K562 (cell line): ENCODE results near the gene KCNJ12. TPM values are rescaled to one million over a fixed set of nuclear protein-coding genes. Genes with fewer than 3 reads are reported as not detected.

Experiments used
- ATAC-seq: fragments of 200-7000 bp; cut with Tn5 transposase; 3 replicates; pipeline ENCODE4 v1.9.1; 2020; ENCODE audit warnings: moderate library complexity
- BruUV-seq: library from RNA; stranded (reverse); fragments of 400-500 nt; replicated peaks from 2 replicates; lab custom pipeline; 2021; lab: Mats Ljungman, UMichigan
- CTCF ChIA-PET: fragments of 300-600 bp; formaldehyde crosslinking; extraction: SDS; loops from one replicate; lab custom pipeline; 2021; ENCODE audit warnings: low intra/inter-chr PET ratio; lab: Yijun Ruan, JAX
- POLR2A ChIA-PET: fragments of 300-600, 350-650 bp; sonication (Branson Sonifier 250); formaldehyde crosslinking; extraction: SDS; loops from one replicate; lab custom pipeline; 2021; ENCODE audit warnings: antibody characterized with exemption, inconsistent platforms; lab: Yijun Ruan, JAX
- DNase-seq, 4 experiments: peaks; one replicate each; pipeline versions ENCODE4 v3.0.0 to v3.0.0-alpha.2; 2011 to 2018; ENCODE audit warnings: low spot score in 3 of 4, mixed read lengths in 3 of 4; ENCODE audit errors: extremely low read depth in 1 of 4
- FAIRE-seq: peaks from 2 replicates; lab custom pipeline; 2011; peaks lifted over from hg19 to GRCh38; lab: Jason Lieb, UNC
- H2AFZ ChIP-seq: 2 replicates; pipeline ENCODE4 v1.6.0; 2011; ENCODE audit warnings: low read depth, low read length, control low read depth, inconsistent platforms
- H3K27ac ChIP-seq: fragments of 200-600 bp; 3 replicates; pipeline ENCODE4 v1.8.0; 2011; ENCODE audit warnings: low read depth, mild to moderate bottlenecking, control low read depth, inconsistent platforms, low read length, moderate library complexity, mixed read lengths; ENCODE audit errors: extremely low read depth
- H3K27me3 ChIP-seq, 2 experiments: fragments of 300-600 bp in 1 of 2; 2 replicates in 1 of 2; 3 replicates in 1 of 2; pipeline versions ENCODE4 v1.6.0 to v1.8.0; 2011; ENCODE audit warnings: inconsistent platforms in 2 of 2, low read length in 2 of 2, mild to moderate bottlenecking in 1 of 2, mixed read lengths in 1 of 2, moderate library complexity in 1 of 2; ENCODE audit not compliant: control insufficient read depth in 2 of 2, insufficient read depth in 2 of 2
- H3K36me3 ChIP-seq: fragments of 300-600 bp; 3 replicates; pipeline ENCODE4 v1.8.0; 2011; ENCODE audit warnings: mild to moderate bottlenecking, low read length, inconsistent platforms; ENCODE audit not compliant: control insufficient read depth, insufficient read depth
- H3K4me1 ChIP-seq, 2 experiments: fragments of 200-600 bp in 1 of 2; replicated peaks in 1 of 2; 2 replicates in 1 of 2; 3 replicates in 1 of 2; pipeline versions ENCODE4 v1.5.1 to v1.8.0; 2011; ENCODE audit warnings: inconsistent platforms in 2 of 2, low read length in 2 of 2, mild to moderate bottlenecking in 1 of 2, mixed read lengths in 1 of 2, moderate library complexity in 1 of 2; ENCODE audit not compliant: control insufficient read depth in 2 of 2, insufficient read depth in 2 of 2
- H3K4me2 ChIP-seq: 2 replicates; pipeline ENCODE4 v1.6.1; 2011; ENCODE audit warnings: low read length, control low read depth, inconsistent platforms, mixed read lengths; ENCODE audit not compliant: insufficient read depth
- H3K4me3 ChIP-seq: fragments of 200-600 bp; sonication (generic), shearing (Covaris generic); 2 replicates; pipeline ENCODE4 v1.5.1; 2016; ENCODE audit warnings: control low read depth, inconsistent platforms
- H3K79me2 ChIP-seq: fragments of 200-600 bp; 3 replicates; pipeline ENCODE4 v1.8.0; 2011; ENCODE audit warnings: low read length, inconsistent platforms; ENCODE audit not compliant: control insufficient read depth, insufficient read depth
- H3K9ac ChIP-seq, 2 experiments: 2 replicates each; pipeline versions ENCODE4 v1.6.0 to v1.6.1; 2011; ENCODE audit warnings: low read depth in 2 of 2, low read length in 2 of 2, control low read depth in 1 of 2, inconsistent platforms in 1 of 2, mild to moderate bottlenecking in 1 of 2, mixed read lengths in 1 of 2; ENCODE audit not compliant: insufficient read depth in 1 of 2
- H3K9me1 ChIP-seq: one replicate; pipeline ENCODE4 v1.6.0; 2011; ENCODE audit warnings: inconsistent platforms, mild to moderate bottlenecking, low read length, moderate library complexity; ENCODE audit not compliant: control insufficient read depth, insufficient read depth
- H3K9me3 ChIP-seq: replicated peaks from 2 replicates; pipeline ENCODE4 v1.5.1; 2011; ENCODE audit warnings: low read depth, low read length, inconsistent platforms; ENCODE audit not compliant: control insufficient read depth, insufficient read depth
- H4K20me1 ChIP-seq: replicated peaks from 2 replicates; pipeline ENCODE4 v1.6.1; 2011; ENCODE audit warnings: low read length, inconsistent platforms, mixed read lengths; ENCODE audit not compliant: control insufficient read depth, insufficient read depth
- ARID3A ChIP-seq: IDR thresholded peaks from 2 replicates; pipeline ENCODE4 v1.6.1; 2012; ENCODE audit warnings: low read depth, low read length, improper control_type of control experiment, borderline replicate concordance
- CSDE1 ChIP-seq, 2 experiments: fragments of 450-650 bp; IDR thresholded peaks; 2 replicates each; pipeline ENCODE4 v1.6.1; 2016; ENCODE audit warnings: mild to moderate bottlenecking in 1 of 2
- CUX1 ChIP-seq: fragments of 200-800 bp; sonication (Bioruptor generic); IDR thresholded peaks from 2 replicates; pipeline ENCODE4 v1.6.1; 2016; ENCODE audit warnings: missing genetic modification characterization, missing compliant biosample characterization
- DPF2 ChIP-seq: fragments of 450-650 bp; IDR thresholded peaks from 2 replicates; pipeline ENCODE4 v1.6.1; 2016
- ESRRB ChIP-seq: fragments of 250-450 bp; sonication (Bioruptor Pico); IDR thresholded peaks from 2 replicates; pipeline ENCODE4 v1.5.0; 2020; ENCODE audit warnings: mild to moderate bottlenecking, moderate library complexity, borderline replicate concordance
- HMG20A ChIP-seq: fragments of 450-650 bp; formaldehyde crosslinking; conservative IDR thresholded peaks from 2 replicates; pipeline ENCODE4 v1.4.0; 2020; ENCODE audit warnings: mild to moderate bottlenecking, mixed read lengths
- MXD1 ChIP-seq: fragments of 250-450 bp; sonication (Bioruptor Pico); IDR thresholded peaks from 2 replicates; pipeline ENCODE4 v1.8.0; 2021; ENCODE audit warnings: borderline replicate concordance, mild to moderate bottlenecking, moderate library complexity; ENCODE audit not compliant: poor library complexity, severe bottlenecking
- PREB ChIP-seq: sonication (generic); formaldehyde crosslinking; IDR thresholded peaks from 2 replicates; pipeline ENCODE4 v1.8.1; 2023; ENCODE audit warnings: mild to moderate bottlenecking, missing genetic modification reagents
- SREBF2 ChIP-seq: sonication (generic); formaldehyde crosslinking; IDR thresholded peaks from 2 replicates; pipeline ENCODE4 v1.4.0; 2020; ENCODE audit warnings: mild to moderate bottlenecking, missing genetic modification reagents
- TGIF2 ChIP-seq: sonication (generic); formaldehyde crosslinking; IDR thresholded peaks from 2 replicates; pipeline ENCODE4 v1.8.1; 2022; ENCODE audit warnings: mild to moderate bottlenecking, missing genetic modification reagents, moderate library complexity
- ZBTB7A ChIP-seq: IDR thresholded peaks from 2 replicates; pipeline ENCODE4 v1.6.1; 2011; ENCODE audit warnings: low read depth, mild to moderate bottlenecking, low read length, moderate library complexity, borderline replicate concordance; ENCODE audit not compliant: control insufficient read depth
- ZC3H4 ChIP-seq: sonication (generic); formaldehyde crosslinking; IDR thresholded peaks from 2 replicates; pipeline ENCODE4 v1.9.0; 2021; ENCODE audit warnings: missing genetic modification reagents, borderline replicate concordance
- ZNF197 ChIP-seq: fragments of 200-800 bp; sonication (Bioruptor generic); IDR thresholded peaks from 2 replicates; pipeline ENCODE4 v1.6.1; 2016; ENCODE audit warnings: low read depth, missing genetic modification characterization, missing compliant biosample characterization
- ZNF583 ChIP-seq: fragments of 250-450 bp; sonication (Bioruptor Pico); IDR thresholded peaks from 2 replicates; pipeline ENCODE4 v1.4.0; 2020
- ZNF75A ChIP-seq: fragments of 450-650 bp; formaldehyde crosslinking; IDR thresholded peaks from 2 replicates; pipeline ENCODE4 v1.4.0; 2020; ENCODE audit warnings: mild to moderate bottlenecking
- WGBS: fragments of 100-300 bp; shearing (Covaris generic); methylation state at CpG from one replicate; pipeline ENCODE4 v1.1.6; 2016; ENCODE audit warnings: low coverage, mixed read lengths; ENCODE audit not compliant: insufficient coverage; ENCODE audit errors: missing lambda C conversion rate; 5-methylcytosine and 5-hydroxymethylcytosine counted together
- in situ Hi-C: fragments of 300-500 bp; cut with MboI; formaldehyde crosslinking; loops from 4 replicates; pipeline ENCODE4 v1.15.0; 2018; ENCODE audit warnings: inconsistent platforms, mixed read lengths
- intact Hi-C: fragments of 100-400 bp; cut with micrococcal nuclease; formaldehyde crosslinking; loops from 2 replicates; pipeline ENCODE4 v1.14.2; 2022
- polyA plus RNA-seq, 8 experiments: library from polyadenylated mRNA; depleted of rRNA in 4 of 8; stranded (reverse) in 5 of 8; unstranded in 3 of 8; fragments of >200 nt; fragmentation: Nextera tagmentation in 2 of 8; fragmentation: Illumina TruSeq in 1 of 8; extraction: Ambion mirVana in 2 of 8; extraction: Trizol in 1 of 8; gene quantifications; 2 replicates each; pipeline versions ENCODE4 v1.2.1 to v1.2.3, GENCODE V29; 2011 to 2014; ENCODE audit warnings: inconsistent platforms in 1 of 8, missing spikeins in 1 of 8
- total RNA-seq, 7 experiments: library from RNA; depleted of rRNA in 6 of 7; stranded (reverse); fragments of >200 nt in 6 of 7; fragmentation: Illumina TruSeq in 2 of 7; extraction: Trizol in 2 of 7; gene quantifications; 2 replicates each; pipeline versions ENCODE4 v1.2.1 to v1.2.3, GENCODE V29; 2011 to 2021; ENCODE audit warnings: low replicate concordance in 1 of 7

KCNJ12 gene
- total and polyA plus RNA-seq, 9 of the 15 experiments (the other 6 are each of a cell fraction or from before 2014, with no cell fraction given) = 0.02 TPM; not detected in 8

GRCh38 chr17:21395764-21396163 is 19.6 kb downstream of the KCNJ12 start:
- in situ Hi-C loops = no loop called here
- no peaks in the 10 kb centered on the region for H3K79me2 ChIP-seq
- no peak for TF ChIP-seq ZNF583 (CRISPR knock-in tag)
- TF ChIP-seq CUX1 (CRISPR knock-in tag) = no peak
- TF ChIP-seq ZBTB7A = no peak
- no peak for TF ChIP-seq ZC3H4 (CRISPR knock-in tag)
- TF ChIP-seq DPF2 = no peak
- TF ChIP-seq PREB = no peak
- no peak for TF ChIP-seq ESRRB (CRISPR knock-in tag)
- no peak for TF ChIP-seq CSDE1 (IDR thresholded peaks at IDR 0.05)
- TF ChIP-seq SREBF2 (CRISPR knock-in tag) = no peak
- TF ChIP-seq ZNF75A (CRISPR knock-in tag) = no peak
- TF ChIP-seq ARID3A = no peak
- no peak for TF ChIP-seq ZNF197 (CRISPR knock-in tag)
- no peak for TF ChIP-seq HMG20A (CRISPR knock-in tag)
- TF ChIP-seq MXD1 (CRISPR knock-in tag) = no peak
- no peak for TF ChIP-seq TGIF2 (CRISPR knock-in tag)

More at GRCh38 chr17:21395764-21396163, 19.6 kb downstream of the KCNJ12 start:
- ChIA-PET POLR2A (no interaction called here), CTCF (no interaction called here)
- Histone ChIP-seq H3K9ac (no peak overlapping the region), H3K4me3 (no peak overlapping the region), H3K36me3 (no peaks in the 10 kb centered on the region), H3K27ac (no peak overlapping the region), H3K4me2 (no peak overlapping the region), H3K4me1 (peaks cover 0 to 9% of the 10 kb centered on the region in 2 experiments; a peak in 2 of 5 replicates), H2AFZ (no peak overlapping the region), H3K27me3 (peaks cover 0 to 45% of the 10 kb centered on the region in 2 experiments; a peak in 3 of 5 replicates), H3K9me3 (no peaks in the 10 kb centered on the region), H4K20me1 (peaks cover 4% of the 10 kb centered on the region; the same call in 1 of the 2 replicates), H3K9me1 (no peaks in the 10 kb centered on the region)
- 0% methylated on average over 1 of the region's 5 CpGs for WGBS
- no peak for FAIRE-seq
- no peak for ATAC-seq
- intact Hi-C loops = no loop called here
- no TSS peak for BruUV-seq
- DNase-seq = no peak
